HG02678 (cell line): ENCODE results near the gene CPSF4.
"Not testable (repeated sequence)": the region's sequence is repeated elsewhere in the genome, so short reads cannot be mapped to it uniquely, and the experiment has no call there.

Experiments
- ATAC-seq: cut with Tn5 transposase; IDR thresholded peaks from one replicate; pipeline ENCODE4 v1.9.1; 2021; ENCODE audit warnings: mild to moderate bottlenecking, moderate library complexity; ENCODE audit not compliant: unreplicated experiment

The CPSF4 gene

GRCh38 chr7:99408379-99409191 is 30.2 kb upstream of the CPSF4 start, which contains the start of the genes BUD31 and PDAP1:
TSS of gene BUD31 (plus strand) at chr7:99408969. CDS start at chr7:99411093, 2,124 bp downstream.
TSS of gene PDAP1 (minus strand) at chr7:99408597. CDS start at chr7:99408548, 49 bp downstream.
- peak; percentile 75 for ATAC-seq

DNA sequence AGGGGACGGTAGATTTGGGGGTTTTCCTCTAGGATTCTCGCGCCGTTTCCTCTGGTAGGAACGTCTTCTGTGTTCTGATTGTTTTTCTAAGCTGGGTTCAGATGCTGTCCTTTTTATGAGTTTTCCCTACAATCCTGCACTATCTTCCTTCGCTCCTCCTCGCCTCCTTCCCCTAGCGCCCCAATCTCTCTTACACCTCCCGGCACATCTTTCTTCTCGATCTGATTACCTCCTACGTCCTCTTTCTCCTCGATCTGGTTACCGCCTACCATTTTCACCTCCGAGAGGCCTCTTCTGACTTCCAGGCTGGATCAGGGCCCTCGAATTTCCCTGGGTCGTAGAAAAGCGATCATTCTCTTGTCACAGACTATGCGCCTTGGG is 29.6 kb upstream of the CPSF4 start:
- ATAC-seq = peak; percentile 2

DNA sequence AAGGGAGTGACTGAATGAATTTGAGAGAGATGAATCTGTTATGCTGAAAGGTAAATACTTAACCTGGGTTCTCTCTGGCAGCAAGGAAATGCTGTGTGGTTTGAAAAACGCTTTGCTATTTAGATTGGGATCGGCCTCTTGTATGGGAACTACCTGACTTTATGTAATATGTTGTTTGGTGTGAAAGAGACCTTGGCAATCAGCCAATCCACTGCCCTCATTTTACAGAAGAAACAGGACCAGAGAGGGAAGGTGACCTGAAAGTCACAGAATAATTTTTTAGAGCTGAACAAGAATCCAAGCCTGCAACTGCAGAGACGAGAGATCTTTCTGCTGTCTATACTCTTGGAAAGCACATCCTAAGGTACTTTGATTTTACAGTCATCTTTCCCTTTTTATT is 28.9 kb upstream of the CPSF4 start:
- no peak for ATAC-seq

DNA sequence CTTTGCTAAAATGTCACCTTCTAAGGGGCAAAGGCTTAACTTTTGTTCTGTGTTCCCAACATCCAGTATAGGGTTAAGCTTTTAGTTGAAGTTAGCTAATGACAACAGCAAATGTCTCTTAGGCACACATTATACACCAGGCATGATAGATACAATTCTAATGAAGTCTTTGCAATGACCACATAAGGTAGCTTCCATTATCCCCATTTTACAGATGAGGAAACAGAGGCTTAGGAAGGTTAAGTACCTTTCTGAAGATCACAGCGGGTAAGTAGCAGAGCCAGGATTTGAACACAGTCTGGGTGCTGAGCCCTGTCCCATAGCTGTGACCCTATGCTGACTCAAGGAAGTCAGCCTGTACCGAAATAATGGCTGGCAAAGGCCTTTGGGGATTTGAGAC is 28.1 kb upstream of the CPSF4 start:
- no peak for ATAC-seq

DNA sequence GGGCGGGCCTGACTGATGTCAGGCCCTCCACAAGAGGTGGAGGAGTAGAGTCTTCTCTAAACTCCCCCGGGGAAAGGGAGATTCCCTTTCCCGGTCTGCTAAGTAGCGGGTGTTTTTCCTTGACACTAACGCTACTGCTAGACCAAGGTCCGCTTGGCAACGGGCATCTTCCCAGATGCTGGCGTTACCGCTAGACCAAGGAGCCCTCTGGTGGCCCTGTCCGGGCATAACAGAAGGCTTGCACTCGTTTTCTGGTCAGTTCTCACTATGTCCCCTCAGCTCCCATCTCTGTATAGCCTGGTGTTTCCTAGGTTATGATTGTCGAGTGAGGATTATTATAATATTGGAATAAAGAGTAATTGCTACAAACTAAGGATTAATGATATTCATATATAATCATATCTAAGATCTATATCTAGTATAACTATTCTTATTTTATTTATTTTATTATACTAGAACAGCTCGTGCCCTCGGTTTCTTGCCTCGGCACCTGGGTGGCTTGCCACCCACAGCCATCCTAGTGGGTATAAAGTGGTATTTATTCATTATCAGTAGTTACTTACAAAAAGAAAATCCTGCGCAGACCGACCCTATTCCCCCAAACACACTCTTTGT is 23.1 kb upstream of the CPSF4 start:
- ATAC-seq = not testable (repeated sequence)

DNA sequence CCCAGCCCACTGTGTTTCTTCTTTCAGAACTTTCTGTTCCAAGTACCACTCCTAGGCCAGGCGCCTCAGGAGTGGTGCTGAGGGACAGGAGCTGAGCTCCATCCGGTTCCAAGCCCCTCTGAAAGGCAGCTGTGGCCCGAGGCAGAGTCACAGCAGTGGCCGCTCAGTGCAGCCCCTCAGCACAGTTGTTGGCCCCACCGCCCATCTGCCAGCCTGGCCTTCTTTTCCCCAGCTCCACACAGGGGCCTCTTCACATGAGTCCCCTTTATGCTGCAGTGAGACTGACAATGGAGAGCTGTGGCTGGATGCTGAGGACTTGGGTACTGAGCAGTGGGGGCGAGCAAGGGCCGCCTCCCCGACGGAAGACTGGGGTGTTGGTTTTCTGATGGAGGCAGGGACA is 20.5 kb upstream of the CPSF4 start:
- ATAC-seq = no peak

DNA sequence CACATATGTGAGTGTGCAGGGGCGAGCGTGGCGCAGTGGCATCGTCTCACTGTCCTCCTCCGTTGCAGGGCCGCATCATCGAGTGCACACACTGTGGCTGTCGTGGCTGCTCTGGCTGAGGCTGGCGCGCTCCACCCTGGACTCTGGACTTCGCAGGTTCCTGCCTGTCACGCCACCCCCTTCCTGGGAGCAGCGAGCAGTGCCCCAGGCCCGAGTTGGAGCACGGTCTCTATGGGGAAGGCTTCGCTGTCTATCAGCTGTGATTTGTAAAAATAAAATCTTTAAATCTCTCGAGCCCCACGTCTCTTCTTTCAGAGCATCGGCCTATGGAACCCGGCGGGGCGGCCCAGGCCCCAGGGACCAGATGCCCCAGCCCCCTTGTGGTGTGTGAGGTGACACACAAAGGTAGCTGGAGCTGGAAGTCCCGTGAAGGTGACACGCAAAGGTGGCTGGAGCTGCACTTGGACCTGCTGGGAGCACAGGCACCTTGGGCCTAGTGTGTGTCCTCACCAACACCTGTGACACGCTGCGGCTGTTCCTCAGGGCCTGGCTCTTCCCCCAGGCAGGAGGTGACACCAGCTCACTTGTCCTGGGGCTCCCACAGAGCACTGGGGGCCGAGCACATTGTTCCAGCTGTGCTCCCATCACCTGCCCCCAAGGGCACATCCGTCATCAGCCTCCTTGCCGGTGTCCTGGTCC is 19.3 kb upstream of the CPSF4 start:
- ATAC-seq = no peak

- ATAC-seq = no peak
These were observed 18.5 kb upstream of the CPSF4 start for GRCh38 chr7:99420213-99420612.

GRCh38 chr7:99420986-99421385 is 17.8 kb upstream of the CPSF4 start:
- ATAC-seq = no peak

- ATAC-seq = no peak
These were observed 16.6 kb upstream of the CPSF4 start for GRCh38 chr7:99422186-99422585.

DNA sequence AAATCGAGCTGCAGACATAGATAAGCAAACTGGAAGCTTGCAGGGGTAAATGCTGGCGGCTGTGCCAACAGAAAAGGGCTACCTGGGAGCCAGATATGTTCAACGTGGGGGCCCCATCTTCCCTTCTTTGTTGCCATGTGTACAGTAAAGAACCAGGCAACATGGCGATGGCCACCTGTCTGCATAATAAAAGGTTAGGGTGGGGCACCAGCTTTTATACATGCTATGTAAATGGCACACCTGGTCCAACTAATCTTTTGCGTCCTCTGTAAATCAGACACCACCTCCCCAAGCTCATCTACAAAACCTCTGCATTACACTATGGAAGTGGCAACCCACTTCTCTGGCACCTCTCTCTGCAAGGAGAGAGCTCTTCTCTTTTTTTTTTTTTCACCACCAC is 16.1 kb upstream of the CPSF4 start:
- ATAC-seq = no peak

GRCh38 chr7:99424932-99425730 is 13.6 kb upstream of the CPSF4 start:
- no peak for ATAC-seq

DNA sequence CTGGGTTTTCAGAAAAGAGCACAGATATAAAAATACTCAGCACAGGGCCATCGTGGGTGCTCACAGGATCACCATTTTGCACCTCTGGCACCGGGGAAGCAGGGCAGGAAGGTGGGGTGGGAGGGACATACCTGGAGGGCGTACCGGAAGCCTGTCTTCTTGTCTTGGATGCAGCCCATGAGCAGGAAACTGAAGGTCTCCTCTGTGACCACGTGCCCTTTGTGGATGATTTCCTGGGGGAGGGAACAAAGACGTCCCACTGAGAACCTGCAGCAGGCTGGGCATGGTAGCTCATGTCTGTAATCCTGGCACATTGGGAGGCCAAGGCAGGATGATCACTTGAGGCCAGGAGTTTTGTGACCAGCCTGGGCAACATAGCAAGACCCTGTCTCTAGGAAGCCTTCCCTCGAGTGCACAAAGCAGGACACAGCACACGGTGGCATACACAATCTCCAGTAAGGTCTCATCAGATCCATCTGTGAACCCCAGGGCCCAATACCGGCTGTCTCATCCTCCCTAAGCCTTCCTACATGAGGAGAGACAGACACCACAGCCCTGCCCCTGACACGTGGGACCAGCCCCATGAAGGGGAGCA is 9.7 kb upstream of the CPSF4 start:
- no peak for ATAC-seq

DNA sequence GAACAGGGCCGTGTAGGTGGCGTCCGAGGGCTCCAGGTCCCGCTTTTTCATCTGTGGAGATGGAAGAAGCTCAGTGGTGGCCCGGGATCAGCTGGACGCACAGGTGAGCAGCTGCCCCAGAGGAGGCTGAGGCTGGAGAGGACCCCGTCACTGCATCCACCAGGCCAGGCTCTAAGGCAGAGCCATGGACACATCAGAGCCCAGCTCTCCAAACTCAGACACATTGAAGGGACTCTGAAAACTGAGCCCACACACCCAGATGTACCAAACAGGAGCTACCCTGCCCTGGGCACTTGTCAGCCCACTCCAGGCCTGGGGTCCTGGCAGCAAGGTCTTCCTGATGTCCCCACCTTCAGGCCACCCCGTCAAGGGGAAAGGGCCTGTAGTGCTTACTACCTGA is 9.0 kb upstream of the CPSF4 start:
- no peak for ATAC-seq

DNA sequence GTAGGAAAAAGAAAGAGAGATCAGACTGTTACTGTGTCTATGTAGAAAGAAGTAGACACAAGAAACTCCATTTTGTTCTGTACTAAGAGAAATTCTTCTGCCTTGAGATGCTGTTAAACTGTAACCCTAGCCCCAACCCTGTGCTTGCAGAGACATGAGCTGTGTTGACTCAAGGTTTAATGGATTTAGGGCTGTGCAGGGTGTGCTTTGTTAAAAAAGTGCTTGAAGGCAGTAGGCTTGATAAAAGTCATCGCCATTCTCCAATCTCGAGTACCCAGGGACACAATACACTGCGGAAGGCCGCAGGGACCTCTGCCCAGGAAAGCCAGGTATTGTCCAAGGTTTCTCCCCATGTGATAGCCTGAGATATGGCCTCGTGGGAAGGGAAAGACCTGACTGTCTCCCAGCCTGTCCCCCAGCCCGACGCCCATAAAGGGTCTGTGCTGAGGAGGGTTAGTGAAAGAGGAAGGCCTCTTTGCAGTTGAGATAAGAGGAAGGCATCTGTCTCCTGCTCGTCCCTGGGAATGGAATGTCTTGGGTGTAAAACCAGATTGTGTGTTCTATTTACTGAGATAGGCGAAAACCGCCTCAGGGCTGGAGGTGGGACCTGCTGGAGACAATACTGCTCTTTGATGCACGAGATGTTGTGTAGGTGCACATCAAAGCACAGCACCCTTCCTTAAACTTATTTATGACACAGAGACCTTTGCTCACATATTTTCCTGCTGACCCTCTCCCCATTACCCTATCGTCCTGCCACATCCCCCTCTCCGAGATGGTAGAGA is 6.8 kb upstream of the CPSF4 start:
- ATAC-seq = not testable (repeated sequence)

- no peak for ATAC-seq
These were observed 5.6 kb upstream of the CPSF4 start for GRCh38 chr7:99433158-99433557.

GRCh38 chr7:99437946-99438572 is 684 bp upstream of the CPSF4 start:
- peak; percentile 2 for ATAC-seq

DNA sequence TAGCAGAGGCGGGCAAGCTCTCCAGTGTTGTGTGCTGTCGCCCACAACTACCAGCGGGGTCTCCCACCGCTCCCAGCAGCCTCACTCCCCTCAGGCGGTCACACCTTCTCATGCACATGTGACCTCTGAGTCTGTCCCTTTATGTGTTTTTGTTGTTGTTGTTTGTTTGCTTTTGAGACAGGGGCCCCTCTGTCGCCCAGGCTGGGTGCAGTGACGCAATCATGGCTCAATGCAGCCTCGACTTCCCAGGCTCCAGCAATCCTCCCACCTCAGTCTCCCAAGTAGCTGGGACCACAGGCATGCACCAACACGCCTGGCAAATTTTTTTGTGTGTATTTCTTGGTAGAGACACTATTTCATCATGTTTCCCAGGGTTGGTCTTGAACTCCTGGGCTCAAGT is 1.5 kb downstream of the CPSF4 start:
- ATAC-seq = no peak

DNA sequence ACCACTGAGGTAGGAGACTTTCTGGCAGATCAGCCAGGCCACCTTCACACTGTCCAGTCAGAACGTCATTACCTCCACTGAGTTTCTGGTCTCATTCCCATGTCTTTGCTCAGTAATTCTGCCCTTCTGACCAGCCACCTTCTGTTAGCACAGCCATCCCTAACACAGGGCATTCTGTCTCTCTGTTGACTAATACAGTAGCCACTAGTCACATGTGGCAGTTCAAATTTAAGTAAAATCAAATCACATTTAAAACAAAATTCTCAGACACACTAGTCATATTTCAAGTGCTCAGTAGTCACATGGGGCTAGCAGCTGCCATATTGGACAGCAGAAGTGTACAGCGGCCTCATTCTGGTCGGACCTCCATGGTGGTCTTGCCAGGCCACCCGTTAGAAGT is 7.4 kb downstream of the CPSF4 start:
- ATAC-seq = no peak
